ENCODE results near the gene KRTAP10-8. TPM values are rescaled to one million over a fixed set of nuclear protein-coding genes. Genes with fewer than 3 reads are reported as not detected.

The KRTAP10-8 gene
- polyA plus RNA-seq, 1 experiment, result not detected

DNA sequence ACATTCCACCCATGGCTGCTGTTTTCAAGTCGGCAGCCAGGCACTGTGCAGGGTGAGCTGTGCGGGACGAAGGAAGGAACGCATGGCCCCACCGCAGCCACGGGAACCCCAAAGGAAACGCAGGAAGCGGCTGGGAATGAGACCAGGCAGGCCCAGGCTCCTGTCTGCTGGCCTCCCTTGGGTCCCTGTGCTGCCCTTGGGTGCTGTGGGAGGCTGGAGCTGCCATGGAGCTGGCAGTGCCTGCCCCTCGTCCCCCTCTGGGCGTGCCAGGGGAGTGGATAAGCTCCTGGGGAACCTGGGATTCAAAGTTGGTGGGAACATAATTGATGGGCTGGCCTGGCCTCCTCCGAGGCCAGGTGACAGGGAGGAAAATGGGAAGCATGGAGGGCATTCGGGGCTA, 43.6 kb upstream of the KRTAP10-8 start:
- H3K27me3 ChIP-seq (ENCODE audit: control insufficient read depth, insufficient read depth, low read length), result no peaks in the 10 kb centered on the region
- no peak for DNase-seq (ENCODE audit: low read depth)

DNA sequence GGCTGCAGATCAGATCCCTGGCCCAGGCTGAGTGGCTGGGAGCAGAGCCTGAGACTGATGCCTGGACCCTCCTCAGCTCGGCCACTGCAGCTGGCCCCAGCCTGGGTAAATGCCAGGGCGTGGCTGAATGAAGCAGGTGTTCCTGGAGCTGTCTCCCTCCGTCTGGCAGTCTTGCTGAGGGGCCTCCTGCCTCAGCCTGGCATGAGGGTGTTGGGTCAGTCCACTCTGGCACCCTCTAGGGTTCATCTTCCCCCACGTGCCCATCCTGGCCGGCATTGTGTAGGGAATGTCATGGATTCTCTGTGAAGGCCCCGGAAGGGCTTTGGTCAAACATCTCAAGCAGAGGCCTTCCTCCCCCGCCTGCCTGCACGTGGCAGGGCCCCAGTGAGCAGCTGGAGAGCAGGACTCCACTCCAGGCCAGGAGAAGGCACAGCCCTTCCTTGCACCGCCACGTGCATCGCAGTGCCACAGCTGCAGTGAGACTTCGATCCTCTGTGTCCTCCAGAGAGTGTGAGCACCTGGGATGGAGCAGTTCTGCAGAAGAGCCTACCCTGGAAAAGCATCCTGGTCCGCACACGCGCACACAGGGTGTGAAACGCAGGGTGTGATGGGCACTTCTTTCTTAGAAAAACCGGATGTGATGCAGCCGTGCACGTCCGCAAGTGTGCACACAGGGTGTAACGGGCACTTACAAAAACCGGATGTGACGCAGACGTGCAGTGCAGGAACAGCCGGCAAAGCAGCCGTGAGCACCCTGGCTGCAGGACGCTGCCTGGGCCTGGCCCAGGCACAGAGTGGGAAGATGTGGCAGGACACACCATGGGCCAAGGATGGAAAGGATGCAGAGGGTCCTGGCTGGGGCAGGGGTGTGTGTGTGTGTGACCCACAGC, 43.0 kb upstream of the KRTAP10-8 start:
- TF ChIP-seq, protein P1, sequence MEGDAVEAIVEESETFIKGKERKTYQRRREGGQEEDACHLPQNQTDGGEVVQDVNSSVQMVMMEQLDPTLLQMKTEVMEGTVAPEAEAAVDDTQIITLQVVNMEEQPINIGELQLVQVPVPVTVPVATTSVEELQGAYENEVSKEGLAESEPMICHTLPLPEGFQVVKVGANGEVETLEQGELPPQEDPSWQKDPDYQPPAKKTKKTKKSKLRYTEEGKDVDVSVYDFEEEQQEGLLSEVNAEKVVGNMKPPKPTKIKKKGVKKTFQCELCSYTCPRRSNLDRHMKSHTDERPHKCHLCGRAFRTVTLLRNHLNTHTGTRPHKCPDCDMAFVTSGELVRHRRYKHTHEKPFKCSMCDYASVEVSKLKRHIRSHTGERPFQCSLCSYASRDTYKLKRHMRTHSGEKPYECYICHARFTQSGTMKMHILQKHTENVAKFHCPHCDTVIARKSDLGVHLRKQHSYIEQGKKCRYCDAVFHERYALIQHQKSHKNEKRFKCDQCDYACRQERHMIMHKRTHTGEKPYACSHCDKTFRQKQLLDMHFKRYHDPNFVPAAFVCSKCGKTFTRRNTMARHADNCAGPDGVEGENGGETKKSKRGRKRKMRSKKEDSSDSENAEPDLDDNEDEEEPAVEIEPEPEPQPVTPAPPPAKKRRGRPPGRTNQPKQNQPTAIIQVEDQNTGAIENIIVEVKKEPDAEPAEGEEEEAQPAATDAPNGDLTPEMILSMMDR (IDR thresholded peaks at IDR 0.05; ENCODE audit: insufficient read depth, low read depth, low read length), result no peak
- no peaks in the 10 kb centered on the region for H3K27me3 ChIP-seq (ENCODE audit: control insufficient read depth, insufficient read depth, low read length)

More for the DNA sequence above, 43.6 kb upstream of the KRTAP10-8 start:
- POLR2A ChIA-PET, result no interaction called here
- CTCF ChIA-PET, result no interaction called here
- TF ChIP-seq, protein P1 (IDR thresholded peaks at IDR 0.05; ENCODE audit: insufficient read depth, low read depth, low read length), result no peak
- Histone ChIP-seq H3K4me3 (ENCODE audit: low read depth, low read length) (no peak overlapping the region), H3K36me3 (ENCODE audit: control insufficient read depth, insufficient read depth, low read length) (no peaks in the 10 kb centered on the region)

DNA sequence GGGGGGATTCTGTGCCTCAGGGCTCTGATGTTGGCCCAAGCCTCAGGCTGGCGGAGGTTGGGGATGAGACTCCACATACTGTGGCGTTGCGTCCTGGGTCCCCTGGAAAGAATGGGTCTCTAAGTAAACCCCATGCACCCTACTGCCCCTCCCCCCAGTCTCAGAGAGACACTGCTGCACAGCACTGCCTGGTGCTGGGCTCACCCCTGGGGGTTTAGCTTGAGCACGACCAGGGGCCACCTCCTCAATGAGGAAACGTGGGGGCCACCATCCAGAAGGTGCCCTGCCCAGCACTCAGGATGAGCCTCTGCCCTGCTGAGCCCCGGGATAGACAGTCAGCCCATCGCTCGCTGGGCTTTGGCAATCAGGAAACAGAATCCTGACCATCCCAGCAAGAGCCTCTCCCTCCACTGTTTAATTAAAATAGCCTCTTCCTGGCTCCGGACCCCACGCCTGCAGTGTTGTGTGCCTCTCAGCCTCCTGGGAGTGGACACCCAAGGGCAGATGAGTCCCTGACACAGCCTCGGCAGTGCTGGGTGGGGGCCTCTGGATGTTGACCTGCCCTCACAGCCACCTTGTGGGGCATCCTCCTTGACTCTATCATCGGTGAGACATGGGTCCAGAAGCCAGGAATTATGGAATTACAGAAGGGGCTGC, 41.9 kb upstream of the KRTAP10-8 start:
- TF ChIP-seq, protein P1 (IDR thresholded peaks at IDR 0.05; ENCODE audit: insufficient read depth, low read depth, low read length), result no peak
- H3K36me3 ChIP-seq (ENCODE audit: control insufficient read depth, insufficient read depth, low read length), result no peaks in the 10 kb centered on the region
- POLR2A ChIA-PET, result no interaction called here
- H3K27me3 ChIP-seq (ENCODE audit: control insufficient read depth, insufficient read depth, low read length), result no peaks in the 10 kb centered on the region
- no peak overlapping the region for H3K4me3 ChIP-seq (ENCODE audit: low read depth, low read length)
- no peak for DNase-seq (ENCODE audit: low read depth)
- CTCF ChIA-PET, result no interaction called here

More for the DNA sequence above, 43.0 kb upstream of the KRTAP10-8 start:
- Histone ChIP-seq H3K36me3 (ENCODE audit: control insufficient read depth, insufficient read depth, low read length) (no peaks in the 10 kb centered on the region), H3K4me3 (ENCODE audit: low read depth, low read length) (no peak overlapping the region)
- ChIA-PET CTCF (no interaction called here), POLR2A (no interaction called here)
- DNase-seq (ENCODE audit: low read depth), result no peak

DNA sequence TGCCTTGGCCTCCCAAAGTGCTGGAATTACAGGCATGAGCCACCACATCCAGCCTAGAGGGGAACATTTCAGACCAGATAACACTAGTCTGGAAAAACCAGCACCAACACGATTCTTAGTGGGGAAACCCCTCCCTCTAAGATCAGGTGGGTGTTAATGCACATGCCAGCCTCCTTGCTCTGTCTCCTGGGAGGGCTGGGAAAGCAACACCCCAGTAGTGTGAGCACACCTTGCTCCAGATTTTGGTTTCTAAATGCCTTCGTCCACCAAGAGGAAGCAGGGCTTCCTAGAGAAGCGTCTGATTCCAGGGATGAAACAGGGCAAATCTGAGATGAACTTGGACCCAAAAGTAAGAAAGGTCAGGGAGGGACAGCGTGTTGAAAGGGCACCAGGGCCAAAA, 40.6 kb upstream of the KRTAP10-8 start:
- Histone ChIP-seq H3K4me3 (ENCODE audit: low read depth, low read length) (no peak overlapping the region), H3K36me3 (ENCODE audit: control insufficient read depth, insufficient read depth, low read length) (no peaks in the 10 kb centered on the region), H3K27me3 (ENCODE audit: control insufficient read depth, insufficient read depth, low read length) (no peaks in the 10 kb centered on the region)
- DNase-seq (ENCODE audit: low read depth), result no peak
- ChIA-PET POLR2A (no interaction called here), CTCF (no interaction called here)
- TF ChIP-seq, protein P1 (IDR thresholded peaks at IDR 0.05; ENCODE audit: insufficient read depth, low read depth, low read length), result no peak
